GM21717 (cell line): Measurements from ENCODE around the gene CLCNKB.
"Not testable (repeated sequence)": the region's sequence is repeated elsewhere in the genome, so short reads cannot be mapped to it uniquely, and the experiment has no call there.

Experiments used
- ATAC-seq: cut with Tn5 transposase; IDR thresholded peaks from one replicate; pipeline ENCODE4 v1.9.1; 2021; ENCODE audit warnings: mild to moderate bottlenecking, moderate library complexity; ENCODE audit not compliant: unreplicated experiment

The CLCNKB gene

GRCh38 chr1:16014509-16015482 lies 28.8 kb upstream of the CLCNKB start:
- no peak for ATAC-seq

GRCh38 chr1:16015491-16015890 lies 28.1 kb upstream of the CLCNKB start:
- no peak for ATAC-seq

GRCh38 chr1:16015960-16016901 lies 27.4 kb upstream of the CLCNKB start:
- no peak for ATAC-seq

- no peak for ATAC-seq
Measured at GRCh38 chr1:16017076-16017460, 26.5 kb upstream of the CLCNKB start.

GRCh38 chr1:16017461-16018303 lies 25.9 kb upstream of the CLCNKB start, which contains the start of gene HSPB7:
Gene HSPB7, minus strand, starts transcription at chr1:16018043. Its CDS starts 80 bp downstream, at chr1:16017963.
- no peak for ATAC-seq

GRCh38 chr1:16018308-16018707 lies 25.3 kb upstream of the CLCNKB start:
- ATAC-seq = no peak

- no peak for ATAC-seq
Measured at GRCh38 chr1:16018749-16019643, 24.6 kb upstream of the CLCNKB start.

GRCh38 chr1:16019644-16020277 lies 23.8 kb upstream of the CLCNKB start:
- no peak for ATAC-seq

GRCh38 chr1:16020325-16020724 lies 23.3 kb upstream of the CLCNKB start:
- ATAC-seq = no peak

GRCh38 chr1:16020878-16021277 lies 22.7 kb upstream of the CLCNKB start:
- not testable (repeated sequence) for ATAC-seq

- ATAC-seq = no peak
Measured at GRCh38 chr1:16021681-16022080, 21.9 kb upstream of the CLCNKB start, which contains the start of gene CLCNKA. Gene CLCNKA, plus strand, starts transcription at chr1:16022036. Its CDS starts 584 bp downstream, at chr1:16022620.

GRCh38 chr1:16022393-16022792 lies 21.2 kb upstream of the CLCNKB start:
- no peak for ATAC-seq

GRCh38 chr1:16023050-16023653 lies 20.4 kb upstream of the CLCNKB start:
- ATAC-seq = no peak

GRCh38 chr1:16026302-16026701 lies 17.3 kb upstream of the CLCNKB start:
- not testable (repeated sequence) for ATAC-seq

- no peak for ATAC-seq
Measured at GRCh38 chr1:16026723-16027484, 16.7 kb upstream of the CLCNKB start.

- ATAC-seq = no peak
Measured at GRCh38 chr1:16028237-16029002, 15.2 kb upstream of the CLCNKB start.

GRCh38 chr1:16029003-16029268 lies 14.6 kb upstream of the CLCNKB start:
- ATAC-seq = not testable (repeated sequence)
